ENCODE data around the gene ANKS6.
A peak's percentile ranks its signal among the peaks of the same experiment; 100 is the strongest.

ANKS6 gene

GRCh38 chr9:98819231-98819630, 22.9 kb upstream of the ANKS6 start:
- DNase-seq (ENCODE audit: low read depth): no peak
- no peak for TF ChIP-seq CTCF (conservative IDR thresholded peaks at IDR 0.05; ENCODE audit: control insufficient read depth, insufficient read depth, low read depth, low read length)
- H3K4me3 ChIP-seq (ENCODE audit: control insufficient read depth, low read depth, low read length): no peak overlapping the region

GRCh38 chr9:98818764-98819163, 22.4 kb upstream of the ANKS6 start:
- no peak for DNase-seq (ENCODE audit: low read depth)
- H3K4me3 ChIP-seq (ENCODE audit: control insufficient read depth, low read depth, low read length): no peak overlapping the region

GRCh38 chr9:98815391-98815951, 19.1 kb upstream of the ANKS6 start:
- DNase-seq (ENCODE audit: low read depth): no peak
- H3K4me3 ChIP-seq (ENCODE audit: control insufficient read depth, low read depth, low read length): no peak overlapping the region
- TF ChIP-seq CTCF (conservative IDR thresholded peaks at IDR 0.05; ENCODE audit: control insufficient read depth, insufficient read depth, low read depth, low read length): no peak

More at GRCh38 chr9:98818764-98819163, 22.4 kb upstream of the ANKS6 start:
- no peak for TF ChIP-seq CTCF (conservative IDR thresholded peaks at IDR 0.05; ENCODE audit: control insufficient read depth, insufficient read depth, low read depth, low read length)

GRCh38 chr9:98811051-98811650, 14.8 kb upstream of the ANKS6 start:
- TF ChIP-seq CTCF (conservative IDR thresholded peaks at IDR 0.05; ENCODE audit: control insufficient read depth, insufficient read depth, low read depth, low read length): no peak
- no peak overlapping the region for H3K4me3 ChIP-seq (ENCODE audit: control insufficient read depth, low read depth, low read length)
- DNase-seq (ENCODE audit: low read depth): peak; percentile 98

GRCh38 chr9:98810102-98810842, 13.9 kb upstream of the ANKS6 start:
- TF ChIP-seq CTCF (conservative IDR thresholded peaks at IDR 0.05; ENCODE audit: control insufficient read depth, insufficient read depth, low read depth, low read length): no peak
- DNase-seq (ENCODE audit: low read depth): peak; percentile 56
- H3K4me3 ChIP-seq (ENCODE audit: control insufficient read depth, low read depth, low read length): no peak overlapping the region

GRCh38 chr9:98809311-98810101, 13.2 kb upstream of the ANKS6 start:
- H3K4me3 ChIP-seq (ENCODE audit: control insufficient read depth, low read depth, low read length): no peak overlapping the region
- DNase-seq (ENCODE audit: low read depth): no peak
- TF ChIP-seq CTCF (conservative IDR thresholded peaks at IDR 0.05; ENCODE audit: control insufficient read depth, insufficient read depth, low read depth, low read length): no peak
